H1 (cell line): ENCODE data around the gene AP4B1.

Source experiments
- BCL11A ChIP-seq, 2 experiments: IDR thresholded peaks; one replicate each; pipeline ENCODE4 v1.6.1; 2011; ENCODE audit warnings: low read depth in 2 of 2, low read length in 2 of 2, mild to moderate bottlenecking in 2 of 2
- EZH2 ChIP-seq: fragments of 200-600 bp; sonication (generic); IDR thresholded peaks from 2 replicates; pipeline ENCODE4 v1.7.1; 2012; ENCODE audit warnings: low read depth, mild to moderate bottlenecking, moderate library complexity, low read length, inconsistent platforms; ENCODE audit not compliant: severe bottlenecking
- POLR2A ChIP-seq, 2 experiments: IDR thresholded peaks; 1 replicate in 1 of 2; 2 replicates in 1 of 2; pipeline ENCODE4 v1.6.1; 2011; ENCODE audit warnings: low read depth in 2 of 2, low read length in 2 of 2, mild to moderate bottlenecking in 2 of 2; ENCODE audit errors: control extremely low read depth in 1 of 2
- POLR2AphosphoS5 ChIP-seq: IDR thresholded peaks from 2 replicates; pipeline ENCODE4 v1.6.1; 2011; ENCODE audit warnings: low read depth, low read length
- RFX5 ChIP-seq: IDR thresholded peaks from 2 replicates; pipeline ENCODE4 v1.6.1; 2011; ENCODE audit warnings: low read depth, low read length, improper control_type of control experiment, borderline replicate concordance
- TBP ChIP-seq: IDR thresholded peaks from 2 replicates; pipeline ENCODE4 v1.6.1; 2011; ENCODE audit warnings: low read depth, low read length, improper control_type of control experiment
- TF ChIP-seq, protein P1 (sequence below): IDR thresholded peaks from 2 replicates; pipeline ENCODE4 v1.6.1; 2011; ENCODE audit warnings: low read length, improper control_type of control experiment

DNA sequence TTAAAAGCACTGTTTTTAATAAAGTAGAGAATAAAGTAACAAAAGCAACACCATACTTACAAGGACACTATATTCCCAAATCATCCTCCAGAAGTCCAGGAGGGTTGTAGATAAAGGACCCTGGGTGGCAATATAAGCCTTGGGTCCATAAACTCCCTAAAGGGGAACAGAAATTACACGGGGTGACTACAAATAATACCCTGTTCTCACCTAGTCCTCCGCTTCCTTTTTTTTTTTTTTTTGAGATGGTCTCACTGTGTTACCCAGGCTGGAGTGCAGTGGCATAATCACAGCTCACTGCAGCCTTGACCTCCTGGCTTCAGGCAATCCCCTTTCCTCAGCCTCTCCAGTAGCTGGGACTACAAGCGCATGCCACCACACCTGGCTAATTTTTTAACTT, 46.2 kb downstream of the AP4B1 start:
- no peak for TF ChIP-seq EZH2
- TF ChIP-seq, protein P1, sequence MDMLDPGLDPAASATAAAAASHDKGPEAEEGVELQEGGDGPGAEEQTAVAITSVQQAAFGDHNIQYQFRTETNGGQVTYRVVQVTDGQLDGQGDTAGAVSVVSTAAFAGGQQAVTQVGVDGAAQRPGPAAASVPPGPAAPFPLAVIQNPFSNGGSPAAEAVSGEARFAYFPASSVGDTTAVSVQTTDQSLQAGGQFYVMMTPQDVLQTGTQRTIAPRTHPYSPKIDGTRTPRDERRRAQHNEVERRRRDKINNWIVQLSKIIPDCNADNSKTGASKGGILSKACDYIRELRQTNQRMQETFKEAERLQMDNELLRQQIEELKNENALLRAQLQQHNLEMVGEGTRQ: no peak
- TF ChIP-seq POLR2AphosphoS5: no peak
- no peak for TF ChIP-seq POLR2A (IDR thresholded peaks at IDR 0.05; ENCODE audit: control extremely low read depth in 1 of 2, low read depth in 2 of 2, low read length in 2 of 2)
- TF ChIP-seq RFX5: no peak
- TF ChIP-seq TBP: no peak
- TF ChIP-seq BCL11A (IDR thresholded peaks at IDR 0.05; ENCODE audit: low read depth in 2 of 2, low read length in 2 of 2): no peak
